ENCODE results near the gene EID1.
"Not testable (repeated sequence)": the region's sequence is repeated elsewhere in the genome, so short reads cannot be mapped to it uniquely, and the experiment has no call there.

EID1 gene

GRCh38 chr15:48877630-48878595, at the start of gene EID1:
EID1 (plus strand) TSS chr15:48878134; CDS start chr15:48878177, 43 bp downstream.
- DNase-seq (ENCODE audit: low spot score) = peak; percentile 95

- DNase-seq (ENCODE audit: low spot score) = no peak
Observed at GRCh38 chr15:48828471-48828870, 49.5 kb upstream of the EID1 start.

GRCh38 chr15:48828906-48829305, 49.0 kb upstream of the EID1 start:
- no peak for DNase-seq (ENCODE audit: low spot score)

- no peak for DNase-seq (ENCODE audit: low spot score)
Observed at GRCh38 chr15:48832648-48833047, 45.3 kb upstream of the EID1 start.

GRCh38 chr15:48833526-48834239, 44.3 kb upstream of the EID1 start:
- no peak for DNase-seq (ENCODE audit: low spot score)

GRCh38 chr15:48834756-48835155, 43.2 kb upstream of the EID1 start:
- DNase-seq (ENCODE audit: low spot score) = no peak

GRCh38 chr15:48842501-48842900, 35.4 kb upstream of the EID1 start:
- no peak for DNase-seq (ENCODE audit: low spot score)

- DNase-seq (ENCODE audit: low spot score) = no peak
Observed at GRCh38 chr15:48845123-48845522, 32.8 kb upstream of the EID1 start.

- DNase-seq (ENCODE audit: low spot score) = no peak
Observed at GRCh38 chr15:48850648-48851047, 27.3 kb upstream of the EID1 start.

- no peak for DNase-seq (ENCODE audit: low spot score)
Observed at GRCh38 chr15:48851956-48852355, 26.0 kb upstream of the EID1 start.

GRCh38 chr15:48854434-48854833, 23.5 kb upstream of the EID1 start:
- not testable (repeated sequence) for DNase-seq (ENCODE audit: low spot score)

GRCh38 chr15:48855501-48856440, 22.2 kb upstream of the EID1 start:
- DNase-seq (ENCODE audit: low spot score) = no peak

- no peak for DNase-seq (ENCODE audit: low spot score)
Observed at GRCh38 chr15:48856942-48857341, 21.0 kb upstream of the EID1 start.

- DNase-seq (ENCODE audit: low spot score) = peak; percentile 49
Observed at GRCh38 chr15:48858401-48858800, 19.5 kb upstream of the EID1 start.

- DNase-seq (ENCODE audit: low spot score) = no peak
Observed at GRCh38 chr15:48859426-48859825, 18.5 kb upstream of the EID1 start.

GRCh38 chr15:48861813-48862431, 16.0 kb upstream of the EID1 start:
- peak; percentile 70 for DNase-seq (ENCODE audit: low spot score)

GRCh38 chr15:48862705-48863104, 15.2 kb upstream of the EID1 start:
- peak; percentile 53 for DNase-seq (ENCODE audit: low spot score)

- no peak for DNase-seq (ENCODE audit: low spot score)
Observed at GRCh38 chr15:48865370-48866079, 12.4 kb upstream of the EID1 start.

GRCh38 chr15:48866141-48866563, 11.8 kb upstream of the EID1 start:
- DNase-seq (ENCODE audit: low spot score) = no peak

GRCh38 chr15:48868023-48868422, 9.9 kb upstream of the EID1 start:
- no peak for DNase-seq (ENCODE audit: low spot score)

- DNase-seq (ENCODE audit: low spot score) = no peak
Observed at GRCh38 chr15:48868536-48868935, 9.4 kb upstream of the EID1 start.

All from activated CD4-positive, alpha-beta T cell treated with anti-CD3 and anti-CD28 coated beads, Interleukin-2, Interleukin-4, amounts not matched to agents 100 ng/mL and 50 ng/mL, durations not matched to agents 16 hours and 8 hours (primary cell).